ENCODE data around the gene SRC.

Gene SRC

DNA sequence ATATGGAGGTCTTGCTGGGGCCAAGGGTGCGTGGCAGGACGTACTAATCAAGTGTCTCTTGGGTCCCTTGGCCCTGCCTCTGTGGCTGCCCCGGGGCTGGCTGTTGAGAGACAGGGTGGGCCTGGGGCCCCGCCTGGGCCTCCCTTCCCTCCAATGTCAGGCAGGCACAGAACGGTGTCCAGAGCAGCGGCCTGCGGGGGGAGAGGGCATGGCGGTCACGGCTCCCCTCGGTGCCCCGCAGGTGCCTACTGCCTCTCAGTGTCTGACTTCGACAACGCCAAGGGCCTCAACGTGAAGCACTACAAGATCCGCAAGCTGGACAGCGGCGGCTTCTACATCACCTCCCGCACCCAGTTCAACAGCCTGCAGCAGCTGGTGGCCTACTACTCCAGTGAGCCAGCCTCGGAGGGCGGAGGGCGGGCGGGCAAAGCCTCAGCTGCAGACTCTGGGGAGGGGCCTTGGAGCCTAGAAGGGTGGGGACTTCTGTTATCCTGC is 50.0 kb downstream of the SRC start:
- TF ChIP-seq, protein P1, sequence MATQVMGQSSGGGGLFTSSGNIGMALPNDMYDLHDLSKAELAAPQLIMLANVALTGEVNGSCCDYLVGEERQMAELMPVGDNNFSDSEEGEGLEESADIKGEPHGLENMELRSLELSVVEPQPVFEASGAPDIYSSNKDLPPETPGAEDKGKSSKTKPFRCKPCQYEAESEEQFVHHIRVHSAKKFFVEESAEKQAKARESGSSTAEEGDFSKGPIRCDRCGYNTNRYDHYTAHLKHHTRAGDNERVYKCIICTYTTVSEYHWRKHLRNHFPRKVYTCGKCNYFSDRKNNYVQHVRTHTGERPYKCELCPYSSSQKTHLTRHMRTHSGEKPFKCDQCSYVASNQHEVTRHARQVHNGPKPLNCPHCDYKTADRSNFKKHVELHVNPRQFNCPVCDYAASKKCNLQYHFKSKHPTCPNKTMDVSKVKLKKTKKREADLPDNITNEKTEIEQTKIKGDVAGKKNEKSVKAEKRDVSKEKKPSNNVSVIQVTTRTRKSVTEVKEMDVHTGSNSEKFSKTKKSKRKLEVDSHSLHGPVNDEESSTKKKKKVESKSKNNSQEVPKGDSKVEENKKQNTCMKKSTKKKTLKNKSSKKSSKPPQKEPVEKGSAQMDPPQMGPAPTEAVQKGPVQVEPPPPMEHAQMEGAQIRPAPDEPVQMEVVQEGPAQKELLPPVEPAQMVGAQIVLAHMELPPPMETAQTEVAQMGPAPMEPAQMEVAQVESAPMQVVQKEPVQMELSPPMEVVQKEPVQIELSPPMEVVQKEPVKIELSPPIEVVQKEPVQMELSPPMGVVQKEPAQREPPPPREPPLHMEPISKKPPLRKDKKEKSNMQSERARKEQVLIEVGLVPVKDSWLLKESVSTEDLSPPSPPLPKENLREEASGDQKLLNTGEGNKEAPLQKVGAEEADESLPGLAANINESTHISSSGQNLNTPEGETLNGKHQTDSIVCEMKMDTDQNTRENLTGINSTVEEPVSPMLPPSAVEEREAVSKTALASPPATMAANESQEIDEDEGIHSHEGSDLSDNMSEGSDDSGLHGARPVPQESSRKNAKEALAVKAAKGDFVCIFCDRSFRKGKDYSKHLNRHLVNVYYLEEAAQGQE (IDR thresholded peaks at IDR 0.05; ENCODE audit: insufficient read depth in 1 of 2, low read depth in 2 of 2, low read length in 2 of 2) = no peak
- TF ChIP-seq TAF1 (IDR thresholded peaks at IDR 0.05; ENCODE audit: borderline replicate concordance, insufficient read depth, low read length) (no peak), SIN3A (IDR thresholded peaks at IDR 0.05; ENCODE audit: borderline replicate concordance, insufficient read depth, low read length) (no peak), FOXP2 (optimal IDR thresholded peaks at IDR 0.05; ENCODE audit: borderline replicate concordance, extremely low read depth, extremely low read length, insufficient read depth) (no peak), POLR2AphosphoS5 (IDR thresholded peaks at IDR 0.05; ENCODE audit: low read depth, low read length) (no peak)

DNA sequence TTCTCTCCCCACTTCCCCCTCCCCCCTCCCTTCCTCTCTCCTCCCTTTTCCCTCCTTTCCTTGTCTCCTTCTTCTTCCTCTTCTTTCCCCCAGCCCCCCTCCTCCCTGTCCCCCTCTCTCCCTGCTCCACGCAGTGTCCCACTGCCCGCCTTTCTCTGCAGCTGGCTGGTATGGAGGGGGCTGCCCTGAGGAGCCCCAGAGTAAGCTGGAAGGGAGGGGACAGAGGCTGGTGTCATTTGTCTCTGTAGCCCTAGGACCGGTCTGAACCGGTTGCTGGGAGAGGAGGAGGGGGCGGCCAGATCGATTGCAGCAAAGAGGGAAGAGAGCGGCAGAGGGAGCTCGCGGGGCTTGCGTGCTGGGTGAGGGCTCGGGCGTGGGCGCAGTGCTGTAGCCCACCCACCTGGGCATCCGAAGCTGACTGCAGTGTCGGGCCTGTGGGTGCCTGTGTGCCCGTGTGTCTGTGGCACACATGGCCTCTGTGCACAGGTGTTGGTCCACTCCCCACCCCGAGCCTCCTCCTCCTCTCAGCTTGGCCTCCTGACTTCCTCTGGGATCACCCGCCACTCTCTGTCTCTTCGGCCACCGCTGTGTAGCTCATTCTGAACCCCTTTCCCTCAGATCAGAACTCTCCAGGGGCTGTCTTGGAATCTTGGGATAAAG is 50.6 kb downstream of the SRC start:
- TF ChIP-seq, protein P1 (IDR thresholded peaks at IDR 0.05; ENCODE audit: insufficient read depth in 1 of 2, low read depth in 2 of 2, low read length in 2 of 2) = no peak
- TF ChIP-seq TAF1 (IDR thresholded peaks at IDR 0.05; ENCODE audit: borderline replicate concordance, insufficient read depth, low read length) (no peak), FOXP2 (optimal IDR thresholded peaks at IDR 0.05; ENCODE audit: borderline replicate concordance, extremely low read depth, extremely low read length, insufficient read depth) (no peak), POLR2AphosphoS5 (IDR thresholded peaks at IDR 0.05; ENCODE audit: low read depth, low read length) (no peak), SIN3A (IDR thresholded peaks at IDR 0.05; ENCODE audit: borderline replicate concordance, insufficient read depth, low read length) (no peak)

DNA sequence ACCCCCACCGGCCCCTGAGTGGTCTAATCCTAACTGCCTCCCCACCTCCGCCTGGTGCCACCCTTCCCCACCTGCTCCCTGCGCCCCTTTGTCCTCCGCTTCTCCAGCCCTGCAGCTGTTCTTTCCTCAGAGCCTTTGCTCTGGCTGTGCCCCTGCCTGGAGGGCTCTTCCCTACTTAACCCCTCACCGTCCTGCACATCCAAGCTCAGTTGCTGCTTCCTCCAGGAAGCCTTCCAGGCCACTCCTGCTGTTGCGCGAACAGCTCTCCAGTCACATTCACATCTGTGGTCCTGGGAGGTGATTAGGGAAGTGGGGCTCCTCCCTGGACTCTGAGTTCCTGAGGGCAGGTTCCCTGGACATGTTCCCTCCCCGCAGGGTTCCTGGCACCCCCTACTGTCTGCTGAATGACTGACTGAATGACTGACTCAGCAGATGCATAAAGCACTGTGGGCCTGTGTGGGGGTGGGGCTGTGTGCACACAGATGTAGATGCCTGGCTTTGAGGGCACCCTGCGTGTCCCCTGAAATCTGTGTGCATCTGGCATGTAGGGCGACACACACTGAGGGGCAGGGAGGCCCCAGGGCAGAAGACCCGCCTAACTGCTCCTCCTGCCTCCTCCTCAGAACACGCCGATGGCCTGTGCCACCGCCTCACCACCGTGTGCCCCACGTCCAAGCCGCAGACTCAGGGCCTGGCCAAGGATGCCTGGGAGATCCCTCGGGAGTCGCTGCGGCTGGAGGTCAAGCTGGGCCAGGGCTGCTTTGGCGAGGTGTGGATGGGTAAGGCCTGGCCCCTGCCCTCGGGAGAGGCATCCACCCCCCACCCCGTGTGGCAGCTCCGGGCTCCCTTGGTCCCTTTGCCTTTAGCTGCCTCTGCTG is 51.4 kb downstream of the SRC start:
- TF ChIP-seq, protein P1 (IDR thresholded peaks at IDR 0.05; ENCODE audit: insufficient read depth in 1 of 2, low read depth in 2 of 2, low read length in 2 of 2) = no peak
- TF ChIP-seq TAF1 (IDR thresholded peaks at IDR 0.05; ENCODE audit: borderline replicate concordance, insufficient read depth, low read length) (no peak), SIN3A (IDR thresholded peaks at IDR 0.05; ENCODE audit: borderline replicate concordance, insufficient read depth, low read length) (no peak), POLR2AphosphoS5 (IDR thresholded peaks at IDR 0.05; ENCODE audit: low read depth, low read length) (no peak), FOXP2 (optimal IDR thresholded peaks at IDR 0.05; ENCODE audit: borderline replicate concordance, extremely low read depth, extremely low read length, insufficient read depth) (no peak)

DNA sequence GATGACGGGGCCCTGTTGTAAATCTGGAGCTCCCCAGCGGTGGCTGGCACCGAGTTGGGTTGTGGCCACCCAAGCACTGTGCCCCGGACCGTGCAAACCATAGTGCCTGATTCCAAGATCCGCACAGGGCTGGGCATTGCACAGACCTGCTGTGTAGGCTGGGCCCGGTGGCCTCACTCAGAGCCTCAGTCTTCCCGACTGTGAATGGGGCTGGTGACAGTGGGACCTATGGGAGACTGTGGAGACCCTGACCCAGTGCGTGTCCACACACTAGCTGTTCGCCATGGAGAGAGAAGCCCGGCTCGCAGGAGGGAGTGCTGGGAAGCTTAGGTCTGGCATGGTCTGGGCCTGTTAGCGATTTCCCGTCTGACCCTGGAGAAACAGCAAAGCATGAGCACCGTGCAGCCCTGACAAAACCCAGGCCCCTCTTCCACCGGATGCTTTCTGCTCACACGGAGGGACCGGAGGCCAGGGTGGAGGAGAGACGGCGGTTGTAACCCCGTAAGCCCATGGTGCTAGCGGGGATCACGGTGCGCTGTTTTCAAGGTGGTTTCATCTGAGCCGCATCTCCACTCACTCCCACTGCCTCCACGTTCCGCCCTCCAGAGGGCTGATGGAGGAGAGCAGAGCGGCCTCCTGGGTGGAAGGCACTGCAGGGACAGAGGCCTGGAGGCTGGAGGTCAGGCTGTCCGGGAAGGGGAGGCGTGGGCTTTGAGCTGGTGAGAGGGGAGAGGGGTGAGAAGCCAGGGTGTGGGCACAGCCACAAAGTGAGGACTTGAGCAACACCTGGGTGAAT is 52.2 kb downstream of the SRC start:
- no peak for TF ChIP-seq SIN3A (IDR thresholded peaks at IDR 0.05; ENCODE audit: borderline replicate concordance, insufficient read depth, low read length)
- TF ChIP-seq, protein P1 (IDR thresholded peaks at IDR 0.05; ENCODE audit: insufficient read depth in 1 of 2, low read depth in 2 of 2, low read length in 2 of 2) = no peak
- no peak for TF ChIP-seq POLR2AphosphoS5 (IDR thresholded peaks at IDR 0.05; ENCODE audit: low read depth, low read length)
- no peak for TF ChIP-seq FOXP2 (optimal IDR thresholded peaks at IDR 0.05; ENCODE audit: borderline replicate concordance, extremely low read depth, extremely low read length, insufficient read depth)
- TF ChIP-seq TAF1 (IDR thresholded peaks at IDR 0.05; ENCODE audit: borderline replicate concordance, insufficient read depth, low read length) = no peak
